ENCODE measurements around the gene PVALB.

GRCh38 chr22:36771356-36772063 is 45.3 kb downstream of the PVALB start:
- no peak for TF ChIP-seq CTCF (IDR thresholded peaks at IDR 0.05; ENCODE audit: low read depth, low read length, missing input control)
- no peak for TF ChIP-seq GABPA (IDR thresholded peaks at IDR 0.05 in 1 of 2, conservative IDR thresholded peaks at IDR 0.05 in 1 of 2)
- no peak for TF ChIP-seq YY1 (IDR thresholded peaks at IDR 0.05)

Measured in liver (tissue), 3 donors.